Measurements from ENCODE around the gene HOXB5. TPM values are rescaled to one million over a fixed set of nuclear protein-coding genes. Genes with fewer than 3 reads are reported as not detected.
A peak's percentile ranks its signal among the peaks of the same experiment; 100 is the strongest.

The HOXB5 gene
- total RNA-seq, 1 experiment from 2014 or later, result not detected

DNA sequence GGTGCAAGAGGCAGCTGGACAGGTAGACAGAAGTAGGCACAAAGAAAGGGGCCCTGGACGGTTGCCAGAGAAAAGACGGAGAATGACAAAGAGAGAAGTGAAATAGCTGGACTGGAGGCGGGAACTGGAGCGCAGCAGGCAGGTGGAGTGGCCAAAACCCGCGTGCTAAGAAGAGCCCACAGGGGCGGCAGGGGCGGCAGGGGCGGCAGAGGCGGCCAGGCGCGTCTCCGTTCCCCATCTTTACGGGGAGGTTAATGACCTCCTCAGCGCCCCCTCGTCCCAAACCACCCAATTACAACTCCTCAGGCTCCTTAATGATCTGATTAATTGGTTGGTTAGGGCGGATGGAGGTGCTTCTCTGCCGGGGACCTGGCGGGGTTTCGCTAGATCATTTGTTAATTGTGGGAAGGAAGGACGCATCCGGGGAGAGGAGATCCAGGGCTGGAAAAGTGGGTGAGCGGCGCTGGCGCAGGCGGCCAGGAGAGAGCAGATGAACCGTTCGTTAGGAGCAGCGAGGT, 48.0 kb upstream of the HOXB5 start:
- H3K27ac Mint-ChIP-seq, result no peak overlapping the region
- H3K4me1 ChIP-seq (ENCODE audit: insufficient read depth, low read length), result no peaks in the 10 kb centered on the region
- no peak overlapping the region for H3K14ac ChIP-seq (ENCODE audit: insufficient read depth, low read length)
- no peak overlapping the region for H2AK5ac ChIP-seq (ENCODE audit: insufficient read length, low read length)
- H2BK15ac ChIP-seq (ENCODE audit: low read depth, low read length), result no peak overlapping the region
- no peak overlapping the region for H4K5ac ChIP-seq (ENCODE audit: insufficient read length, low read depth, low read length)
- H3T11ph ChIP-seq (ENCODE audit: low read length), result no peak overlapping the region
- no peak overlapping the region for H3K23ac ChIP-seq (ENCODE audit: insufficient read length, low read depth, low read length)
- H4K8ac ChIP-seq (replicated peaks; ENCODE audit: insufficient read length, low read depth, low read length), result no peak overlapping the region
- H3K27me3 ChIP-seq (ENCODE audit: insufficient read depth, low read length), result peaks cover 100% of the 10 kb centered on the region
- no CpG with 5 or more reads among the region's 29 CpGs for WGBS (ENCODE audit: extremely low coverage, insufficient read length, low lambda C conversion rate)
- H3K4me2 ChIP-seq (ENCODE audit: insufficient read depth, insufficient read length, low read length), result no peak overlapping the region
- no peak for DNase-seq
- H3K9me3 ChIP-seq (ENCODE audit: control insufficient read depth, low read depth, low read length), result no peaks in the 10 kb centered on the region
- H2BK120ac ChIP-seq (ENCODE audit: low read depth, low read length, poor library complexity, severe bottlenecking), result no peak overlapping the region
- no peak overlapping the region for H2BK20ac ChIP-seq (ENCODE audit: low read depth, low read length, poor library complexity, severe bottlenecking)
- H4K91ac ChIP-seq (ENCODE audit: insufficient read length, low read depth, low read length), result no peak overlapping the region
- no peaks in the 10 kb centered on the region for H4K20me1 ChIP-seq (ENCODE audit: control insufficient read depth, insufficient read depth, insufficient read length)
- no peak overlapping the region for H3K9ac ChIP-seq (ENCODE audit: extremely low read depth, insufficient read length, low read length)
- peaks cover 100% of the 10 kb centered on the region for H3K27me3 Mint-ChIP-seq (ENCODE audit: low read depth)
- no peak overlapping the region for H3K27ac ChIP-seq (ENCODE audit: insufficient read length, low read depth, low read length)
- peaks cover 4% of the 10 kb centered on the region for H3K23me2 ChIP-seq (ENCODE audit: insufficient read length, low read depth, low read length, poor library complexity, severe bottlenecking)
- H2BK12ac ChIP-seq (ENCODE audit: insufficient read length, low read depth, low read length), result no peak overlapping the region
- peaks cover 0 to 9% of the 10 kb centered on the region in 2 experiments; a peak in 3 of 5 replicates for H3K9me3 Mint-ChIP-seq
- no peak overlapping the region; a peak in 1 of 5 replicates for H3K4me3 Mint-ChIP-seq
- no peak overlapping the region for H2AFZ ChIP-seq (ENCODE audit: low read length)
- H3K4ac ChIP-seq (ENCODE audit: low read depth, low read length), result no peak overlapping the region
- no peaks in the 10 kb centered on the region for H3K79me1 ChIP-seq (ENCODE audit: insufficient read depth, low read depth, low read length, poor library complexity, severe bottlenecking)
- TF ChIP-seq, protein P1, sequence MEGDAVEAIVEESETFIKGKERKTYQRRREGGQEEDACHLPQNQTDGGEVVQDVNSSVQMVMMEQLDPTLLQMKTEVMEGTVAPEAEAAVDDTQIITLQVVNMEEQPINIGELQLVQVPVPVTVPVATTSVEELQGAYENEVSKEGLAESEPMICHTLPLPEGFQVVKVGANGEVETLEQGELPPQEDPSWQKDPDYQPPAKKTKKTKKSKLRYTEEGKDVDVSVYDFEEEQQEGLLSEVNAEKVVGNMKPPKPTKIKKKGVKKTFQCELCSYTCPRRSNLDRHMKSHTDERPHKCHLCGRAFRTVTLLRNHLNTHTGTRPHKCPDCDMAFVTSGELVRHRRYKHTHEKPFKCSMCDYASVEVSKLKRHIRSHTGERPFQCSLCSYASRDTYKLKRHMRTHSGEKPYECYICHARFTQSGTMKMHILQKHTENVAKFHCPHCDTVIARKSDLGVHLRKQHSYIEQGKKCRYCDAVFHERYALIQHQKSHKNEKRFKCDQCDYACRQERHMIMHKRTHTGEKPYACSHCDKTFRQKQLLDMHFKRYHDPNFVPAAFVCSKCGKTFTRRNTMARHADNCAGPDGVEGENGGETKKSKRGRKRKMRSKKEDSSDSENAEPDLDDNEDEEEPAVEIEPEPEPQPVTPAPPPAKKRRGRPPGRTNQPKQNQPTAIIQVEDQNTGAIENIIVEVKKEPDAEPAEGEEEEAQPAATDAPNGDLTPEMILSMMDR (conservative IDR thresholded peaks at IDR 0.05), result peak; percentile 39; the same call in 2 of the 3 replicates
- no peak overlapping the region for H3K18ac ChIP-seq (ENCODE audit: insufficient read length, low read depth, low read length)
- H3K79me2 ChIP-seq (ENCODE audit: insufficient read depth, low read length), result no peaks in the 10 kb centered on the region
- H2BK5ac ChIP-seq (ENCODE audit: insufficient read length, low read length), result no peak overlapping the region
- H3K36me3 Mint-ChIP-seq (ENCODE audit: insufficient read depth in 1 of 3, low read depth in 3 of 3), result no peaks in the 10 kb centered on the region; a peak in 1 of 7 replicates
- H3K56ac ChIP-seq (ENCODE audit: insufficient read length, low read depth, low read length), result no peak overlapping the region
- H3K4me1 Mint-ChIP-seq, result peaks cover 14 to 23% of the 10 kb centered on the region in 2 experiments
